Fibroblast of the aortic adventitia (primary cell): ENCODE measurements around the gene CACNA2D2. TPM values are rescaled to one million over a fixed set of nuclear protein-coding genes. Genes with fewer than 3 reads are reported as not detected.

Experiments used
- DNase-seq: peaks from one replicate; pipeline ENCODE4 v3.0.0-alpha.2; 2010; ENCODE audit warnings: low read depth
- H3K4me3 ChIP-seq: 2 replicates; pipeline ENCODE4 v1.5.1; 2011; ENCODE audit warnings: low read depth, mild to moderate bottlenecking, control low read depth, low read length, moderate library complexity
- CTCF ChIP-seq: IDR thresholded peaks from 2 replicates; pipeline ENCODE4 v1.5.1; 2011; ENCODE audit warnings: mild to moderate bottlenecking, low read length, control low read depth, inconsistent platforms; ENCODE audit not compliant: insufficient read depth
- total RNA-seq: library from RNA; depleted of rRNA; stranded (reverse); fragments of >200 nt; gene quantifications from 2 replicates; pipeline ENCODE4 v1.2.3, GENCODE V29; 2012; ENCODE audit warnings: low replicate concordance

Gene CACNA2D2
- total RNA-seq, 1 donor: not detected

- no peak for TF ChIP-seq CTCF
- no peak overlapping the region for H3K4me3 ChIP-seq
- DNase-seq: no peak
These were observed 31.4 kb upstream of the CACNA2D2 start for GRCh38 chr3:50534681-50535330.

- H3K4me3 ChIP-seq: no peak overlapping the region
- TF ChIP-seq CTCF: no peak
- DNase-seq: no peak
These were observed 30.5 kb upstream of the CACNA2D2 start for GRCh38 chr3:50533807-50534461.

GRCh38 chr3:50533316-50533715 is 29.9 kb upstream of the CACNA2D2 start:
- no peak overlapping the region for H3K4me3 ChIP-seq
- no peak for DNase-seq
- TF ChIP-seq CTCF: no peak

- no peak overlapping the region for H3K4me3 ChIP-seq
- no peak for DNase-seq
- peak; percentile 10 for TF ChIP-seq CTCF
These were observed 28.8 kb upstream of the CACNA2D2 start for GRCh38 chr3:50532062-50532705.

GRCh38 chr3:50531201-50531600 is 27.8 kb upstream of the CACNA2D2 start:
- no peak overlapping the region for H3K4me3 ChIP-seq
- no peak for TF ChIP-seq CTCF
- DNase-seq: no peak

- TF ChIP-seq CTCF: no peak
These were observed 26.9 kb upstream of the CACNA2D2 start for GRCh38 chr3:50530001-50530970.

More at GRCh38 chr3:50530001-50530970, 26.9 kb upstream of the CACNA2D2 start:
- DNase-seq: no peak
- H3K4me3 ChIP-seq: no peak overlapping the region
